ES-I3 (cell line): ENCODE data around the gene AMDHD2.
A peak's percentile ranks its signal among the peaks of the same experiment; 100 is the strongest.

Experiments used
- H3K36me3 ChIP-seq: 2 replicates; pipeline ENCODE4 v1.6.1; 2013; ENCODE audit warnings: mild to moderate bottlenecking, low read length, control low read depth, moderate library complexity; ENCODE audit not compliant: insufficient read depth
- H3K4me1 ChIP-seq: 2 replicates; pipeline ENCODE4 v1.6.1; 2013; ENCODE audit warnings: mild to moderate bottlenecking, control low read depth, low read length; ENCODE audit not compliant: insufficient read depth
- H3K9ac ChIP-seq: 2 replicates; pipeline ENCODE4 v1.6.1; 2013; ENCODE audit warnings: low read depth, mild to moderate bottlenecking, low read length, moderate library complexity
- H3K9me3 ChIP-seq: 2 replicates; pipeline ENCODE4 v1.6.1; 2013; ENCODE audit warnings: mild to moderate bottlenecking, low read length, moderate library complexity; ENCODE audit not compliant: control insufficient read depth, insufficient read depth

AMDHD2 gene

GRCh38 chr16:2520097-2520783 lies at the start of gene AMDHD2:
Gene AMDHD2, plus strand, starts transcription at chr16:2520371. Its CDS starts 88 bp downstream, at chr16:2520459.
- H3K9ac ChIP-seq: peak within 1 kb of the TSS; percentile 68
- H3K9me3 ChIP-seq: no peaks in the 10 kb centered on the region
- H3K4me1 ChIP-seq: 0 out of 2 replicates have a peak, but pooled peaks cover 11% of the 10 kb centered on the region
- H3K36me3 ChIP-seq: peaks cover 2% of the 10 kb centered on the region; the same call in 1 of the 2 replicates

- no peaks in the 10 kb centered on the region for H3K36me3 ChIP-seq
- no peaks in the 10 kb centered on the region for H3K9me3 ChIP-seq
- peaks cover 22% of the 10 kb centered on the region for H3K4me1 ChIP-seq
- H3K9ac ChIP-seq: 0 out of 2 replicates have a peak overlapping the region, but pooled peaks have one; percentile 21
Measured at GRCh38 chr16:2470603-2471015, 49.6 kb upstream of the AMDHD2 start.

- Histone ChIP-seq H3K36me3 (no peaks in the 10 kb centered on the region), H3K9me3 (no peaks in the 10 kb centered on the region), H3K4me1 (peaks cover 22% of the 10 kb centered on the region), H3K9ac (peak within 1 kb of the TSS; percentile 46; the same call in 1 of the 2 replicates)
Measured at GRCh38 chr16:2471016-2471652, 49.0 kb upstream of the AMDHD2 start, which contains the start of gene NTN3. Gene NTN3, plus strand, starts transcription at chr16:2471297. Its CDS starts 405 bp downstream, at chr16:2471702.

DNA sequence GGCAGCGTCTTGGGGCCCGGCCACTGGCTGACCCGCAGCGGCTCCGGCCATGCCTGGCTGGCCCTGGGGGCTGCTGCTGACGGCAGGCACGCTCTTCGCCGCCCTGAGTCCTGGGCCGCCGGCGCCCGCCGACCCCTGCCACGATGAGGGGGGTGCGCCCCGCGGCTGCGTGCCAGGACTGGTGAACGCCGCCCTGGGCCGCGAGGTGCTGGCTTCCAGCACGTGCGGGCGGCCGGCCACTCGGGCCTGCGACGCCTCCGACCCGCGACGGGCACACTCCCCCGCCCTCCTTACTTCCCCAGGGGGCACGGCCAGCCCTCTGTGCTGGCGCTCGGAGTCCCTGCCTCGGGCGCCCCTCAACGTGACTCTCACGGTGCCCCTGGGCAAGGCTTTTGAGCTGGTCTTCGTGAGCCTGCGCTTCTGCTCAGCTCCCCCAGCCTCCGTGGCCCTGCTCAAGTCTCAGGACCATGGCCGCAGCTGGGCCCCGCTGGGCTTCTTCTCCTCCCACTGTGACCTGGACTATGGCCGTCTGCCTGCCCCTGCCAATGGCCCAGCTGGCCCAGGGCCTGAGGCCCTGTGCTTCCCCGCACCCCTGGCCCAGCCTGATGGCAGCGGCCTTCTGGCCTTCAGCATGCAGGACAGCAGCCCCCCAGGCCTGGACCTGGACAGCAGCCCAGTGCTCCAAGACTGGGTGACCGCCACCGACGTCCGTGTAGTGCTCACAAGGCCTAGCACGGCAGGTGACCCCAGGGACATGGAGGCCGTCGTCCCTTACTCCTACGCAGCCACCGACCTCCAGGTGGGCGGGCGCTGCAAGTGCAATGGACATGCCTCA lies 48.3 kb upstream of the AMDHD2 start:
- Histone ChIP-seq H3K4me1 (peaks cover 22% of the 10 kb centered on the region), H3K36me3 (no peaks in the 10 kb centered on the region), H3K9ac (peak overlapping the region; percentile 46; the same call in 1 of the 2 replicates), H3K9me3 (no peaks in the 10 kb centered on the region)

GRCh38 chr16:2472488-2472864 lies 47.7 kb upstream of the AMDHD2 start:
- Histone ChIP-seq H3K9me3 (no peaks in the 10 kb centered on the region), H3K36me3 (no peaks in the 10 kb centered on the region), H3K9ac (no peak overlapping the region), H3K4me1 (peaks cover 19% of the 10 kb centered on the region)

DNA sequence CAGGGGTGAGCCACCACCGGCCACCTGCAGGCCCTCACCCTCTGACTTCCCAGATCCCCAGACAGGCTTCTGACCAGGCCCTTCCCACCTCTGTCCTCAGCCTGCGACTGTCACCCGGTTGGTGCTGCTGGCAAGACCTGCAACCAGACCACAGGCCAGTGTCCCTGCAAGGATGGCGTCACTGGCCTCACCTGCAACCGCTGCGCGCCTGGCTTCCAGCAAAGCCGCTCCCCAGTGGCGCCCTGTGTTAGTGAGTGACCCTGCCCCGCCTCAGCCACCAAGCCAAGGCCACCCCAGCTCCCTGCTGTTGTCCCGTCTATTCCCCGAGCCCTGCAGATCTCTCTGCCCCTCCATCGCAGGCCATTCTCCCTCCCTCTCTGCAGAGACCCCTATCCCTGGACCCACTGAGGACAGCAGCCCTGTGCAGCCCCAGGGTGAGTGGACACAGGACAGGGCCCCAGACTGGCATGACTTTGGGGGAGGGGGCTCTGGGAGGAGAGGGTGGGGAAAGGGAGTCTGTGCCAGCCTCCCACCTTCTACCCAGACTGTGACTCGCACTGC lies 47.2 kb upstream of the AMDHD2 start:
- no peaks in the 10 kb centered on the region for H3K9me3 ChIP-seq
- H3K36me3 ChIP-seq: no peaks in the 10 kb centered on the region
- peaks cover 19% of the 10 kb centered on the region for H3K4me1 ChIP-seq
- peak overlapping the region; percentile 81; the same call in 1 of the 2 replicates for H3K9ac ChIP-seq

- no peaks in the 10 kb centered on the region for H3K36me3 ChIP-seq
- peak overlapping the region; percentile 81; the same call in 1 of the 2 replicates for H3K9ac ChIP-seq
- H3K9me3 ChIP-seq: no peaks in the 10 kb centered on the region
- H3K4me1 ChIP-seq: peaks cover 19% of the 10 kb centered on the region
Measured at GRCh38 chr16:2473446-2473926, 46.7 kb upstream of the AMDHD2 start.

- Histone ChIP-seq H3K36me3 (no peaks in the 10 kb centered on the region), H3K9ac (peak overlapping the region; percentile 81), H3K9me3 (no peaks in the 10 kb centered on the region), H3K4me1 (peaks cover 14% of the 10 kb centered on the region)
Measured at GRCh38 chr16:2473999-2474876, 45.9 kb upstream of the AMDHD2 start.

DNA sequence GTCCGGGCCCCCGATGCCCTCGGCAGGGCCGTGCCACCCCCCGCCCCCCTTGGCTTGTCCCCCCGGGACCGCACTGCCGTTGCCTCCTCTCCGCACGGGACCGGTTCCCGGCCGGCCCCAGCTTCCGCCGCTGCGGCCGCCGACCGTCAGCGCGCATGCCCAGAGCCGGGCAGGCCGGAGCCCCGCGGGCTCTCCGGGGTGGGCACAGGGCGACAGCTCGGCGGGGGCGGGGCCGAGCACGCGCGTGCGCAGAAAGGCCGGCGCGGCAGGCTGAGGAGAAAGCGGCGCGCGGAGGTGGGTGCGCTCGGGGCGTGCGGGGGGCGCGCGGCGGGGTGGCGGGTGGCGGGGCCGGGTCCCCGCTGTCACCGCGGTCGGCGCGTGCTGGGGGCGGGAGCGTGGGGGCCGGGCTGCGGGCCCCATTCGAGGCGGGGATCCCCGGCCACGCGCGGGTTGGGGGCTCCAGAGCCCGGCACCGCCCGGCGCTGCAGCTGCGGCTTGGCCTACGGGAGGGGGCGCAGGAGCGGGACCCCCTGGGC lies 45.2 kb upstream of the AMDHD2 start, which contains the start of gene TBC1D24:
TSS of gene TBC1D24 (plus strand) at position 251 of the 536 bp plus-strand sequence. CDS start 21,022 bp downstream, outside the sequence.
- peaks cover 7% of the 10 kb centered on the region for H3K4me1 ChIP-seq
- H3K9ac ChIP-seq: peak within 1 kb of the TSS; percentile 81
- no peaks in the 10 kb centered on the region for H3K36me3 ChIP-seq
- no peaks in the 10 kb centered on the region for H3K9me3 ChIP-seq

- H3K36me3 ChIP-seq: no peaks in the 10 kb centered on the region
- H3K4me1 ChIP-seq: peaks cover 1% of the 10 kb centered on the region
- H3K9me3 ChIP-seq: no peaks in the 10 kb centered on the region
- H3K9ac ChIP-seq: peak overlapping the region; percentile 68
Measured at GRCh38 chr16:2475413-2476344, 44.5 kb upstream of the AMDHD2 start.

- Histone ChIP-seq H3K9me3 (no peaks in the 10 kb centered on the region), H3K9ac (no peak overlapping the region), H3K36me3 (no peaks in the 10 kb centered on the region), H3K4me1 (no peaks in the 10 kb centered on the region; the same call in 1 of the 2 replicates)
Measured at GRCh38 chr16:2476345-2476720, 43.8 kb upstream of the AMDHD2 start.

DNA sequence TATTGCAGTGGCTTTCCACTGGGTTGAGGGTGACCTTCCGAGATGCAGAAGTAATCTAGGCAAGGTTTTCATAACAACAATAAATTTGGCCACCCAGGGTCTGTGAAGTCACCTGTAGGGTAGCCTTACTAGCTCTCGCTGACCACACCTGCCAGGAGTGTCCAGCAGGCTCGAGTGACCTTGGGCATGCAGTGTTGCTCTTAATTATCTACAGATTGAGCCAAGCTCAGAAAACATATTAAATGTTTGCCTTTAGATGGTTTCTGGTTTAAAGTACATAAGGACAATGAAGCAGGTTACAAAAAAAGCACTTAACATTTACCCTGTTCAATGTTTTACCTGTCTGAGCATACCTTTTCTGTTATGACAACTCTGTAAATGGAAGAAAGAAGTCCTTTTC lies 43.4 kb upstream of the AMDHD2 start:
- no peak overlapping the region for H3K9ac ChIP-seq
- no peaks in the 10 kb centered on the region; the same call in 1 of the 2 replicates for H3K4me1 ChIP-seq
- no peaks in the 10 kb centered on the region for H3K36me3 ChIP-seq
- H3K9me3 ChIP-seq: no peaks in the 10 kb centered on the region
